MM.1S (cell line): Measurements from ENCODE around the gene BOD1.

Experiments
- EZH2 ChIP-seq: fragments of 300-600 bp; sonication (generic); optimal IDR thresholded peaks from 2 replicates; pipeline ENCODE3; 2017; ENCODE audit warnings: low read depth, mild to moderate bottlenecking, antibody characterized with exemption, low read length, mixed read lengths
- TF ChIP-seq, protein P1 (sequence below): fragments of 300-600 bp; sonication (generic); IDR thresholded peaks from 2 replicates; pipeline ENCODE4 v1.5.1; 2016; ENCODE audit warnings: antibody characterized with exemption, low read length, mixed read lengths

DNA sequence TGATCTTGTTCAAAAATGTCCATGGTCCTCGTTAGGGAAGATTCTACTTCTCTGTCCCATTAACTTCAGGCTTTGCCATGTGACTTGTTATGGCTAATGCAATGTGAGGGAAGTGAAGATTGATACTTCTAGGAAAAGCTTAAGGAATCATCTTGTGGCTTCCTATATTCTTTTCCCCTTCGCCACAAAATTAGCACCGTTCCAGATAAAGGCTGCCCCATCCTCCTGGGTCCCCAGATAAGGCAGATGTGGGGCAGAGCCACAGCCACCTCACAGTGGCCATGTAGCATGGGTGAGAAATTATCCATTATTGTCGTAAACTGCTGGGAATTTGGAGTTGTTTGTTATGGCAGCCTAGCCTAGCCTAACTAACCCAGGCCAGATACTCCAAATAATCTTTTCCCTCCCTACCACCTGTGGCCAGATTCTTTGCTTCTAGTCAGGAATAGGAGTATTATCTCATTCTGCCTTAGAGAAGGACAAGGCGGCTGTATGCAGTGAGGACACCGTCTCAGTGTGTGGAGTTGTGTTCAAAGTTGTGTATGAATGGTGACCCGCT, 31.9 kb upstream of the BOD1 start:
- TF ChIP-seq, protein P1, sequence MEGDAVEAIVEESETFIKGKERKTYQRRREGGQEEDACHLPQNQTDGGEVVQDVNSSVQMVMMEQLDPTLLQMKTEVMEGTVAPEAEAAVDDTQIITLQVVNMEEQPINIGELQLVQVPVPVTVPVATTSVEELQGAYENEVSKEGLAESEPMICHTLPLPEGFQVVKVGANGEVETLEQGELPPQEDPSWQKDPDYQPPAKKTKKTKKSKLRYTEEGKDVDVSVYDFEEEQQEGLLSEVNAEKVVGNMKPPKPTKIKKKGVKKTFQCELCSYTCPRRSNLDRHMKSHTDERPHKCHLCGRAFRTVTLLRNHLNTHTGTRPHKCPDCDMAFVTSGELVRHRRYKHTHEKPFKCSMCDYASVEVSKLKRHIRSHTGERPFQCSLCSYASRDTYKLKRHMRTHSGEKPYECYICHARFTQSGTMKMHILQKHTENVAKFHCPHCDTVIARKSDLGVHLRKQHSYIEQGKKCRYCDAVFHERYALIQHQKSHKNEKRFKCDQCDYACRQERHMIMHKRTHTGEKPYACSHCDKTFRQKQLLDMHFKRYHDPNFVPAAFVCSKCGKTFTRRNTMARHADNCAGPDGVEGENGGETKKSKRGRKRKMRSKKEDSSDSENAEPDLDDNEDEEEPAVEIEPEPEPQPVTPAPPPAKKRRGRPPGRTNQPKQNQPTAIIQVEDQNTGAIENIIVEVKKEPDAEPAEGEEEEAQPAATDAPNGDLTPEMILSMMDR, result no peak
- no peak for TF ChIP-seq EZH2
